HCEC 1CT (cell line): ENCODE results near the gene USF1.
A peak's percentile ranks its signal among the peaks of the same experiment; 100 is the strongest.
"Not testable (repeated sequence)": the region's sequence is repeated elsewhere in the genome, so short reads cannot be mapped to it uniquely, and the experiment has no call there.

ENCODE experiments used
- DNase-seq: peaks from one replicate; pipeline ENCODE4 v3.0.0-alpha.2; 2017

USF1 gene

GRCh38 chr1:161017181-161017580, 28.6 kb downstream of the USF1 start:
- not testable (repeated sequence) for DNase-seq

- DNase-seq, result peak; percentile 24
These were observed 29.1 kb downstream of the USF1 start for GRCh38 chr1:161016683-161017082.

- DNase-seq, result peak; percentile 92
These were observed 32.1 kb downstream of the USF1 start for GRCh38 chr1:161013488-161014230.

- peak; percentile 58 for DNase-seq
These were observed 32.7 kb downstream of the USF1 start for GRCh38 chr1:161013131-161013487.

GRCh38 chr1:161012420-161012819, 33.4 kb downstream of the USF1 start:
- no peak for DNase-seq

GRCh38 chr1:161009602-161010211, 36.1 kb downstream of the USF1 start:
- DNase-seq, result no peak

- no peak for DNase-seq
These were observed 36.8 kb downstream of the USF1 start for GRCh38 chr1:161008869-161009510.

GRCh38 chr1:161007369-161007768, 38.4 kb downstream of the USF1 start:
- DNase-seq, result no peak

GRCh38 chr1:161006563-161006962, 39.2 kb downstream of the USF1 start:
- DNase-seq, result no peak

- DNase-seq, result no peak
These were observed 44.3 kb downstream of the USF1 start for GRCh38 chr1:161001525-161001924.

- no peak for DNase-seq
These were observed 44.9 kb downstream of the USF1 start for GRCh38 chr1:161000736-161001480.

- DNase-seq, result no peak
These were observed 46.4 kb downstream of the USF1 start for GRCh38 chr1:160999376-160999775.

GRCh38 chr1:160997323-160998038, 48.3 kb downstream of the USF1 start:
- peak; percentile 64 for DNase-seq

GRCh38 chr1:160996178-160996577, 49.6 kb downstream of the USF1 start:
- DNase-seq, result peak; percentile 85

- DNase-seq, result peak; percentile 80
These were observed 52.1 kb downstream of the USF1 start for GRCh38 chr1:160993544-160994193.

- DNase-seq, result not testable (repeated sequence)
These were observed 53.7 kb downstream of the USF1 start for GRCh38 chr1:160992036-160992435.
